ENCODE data around the gene IL22RA1.

The IL22RA1 gene, protein sequence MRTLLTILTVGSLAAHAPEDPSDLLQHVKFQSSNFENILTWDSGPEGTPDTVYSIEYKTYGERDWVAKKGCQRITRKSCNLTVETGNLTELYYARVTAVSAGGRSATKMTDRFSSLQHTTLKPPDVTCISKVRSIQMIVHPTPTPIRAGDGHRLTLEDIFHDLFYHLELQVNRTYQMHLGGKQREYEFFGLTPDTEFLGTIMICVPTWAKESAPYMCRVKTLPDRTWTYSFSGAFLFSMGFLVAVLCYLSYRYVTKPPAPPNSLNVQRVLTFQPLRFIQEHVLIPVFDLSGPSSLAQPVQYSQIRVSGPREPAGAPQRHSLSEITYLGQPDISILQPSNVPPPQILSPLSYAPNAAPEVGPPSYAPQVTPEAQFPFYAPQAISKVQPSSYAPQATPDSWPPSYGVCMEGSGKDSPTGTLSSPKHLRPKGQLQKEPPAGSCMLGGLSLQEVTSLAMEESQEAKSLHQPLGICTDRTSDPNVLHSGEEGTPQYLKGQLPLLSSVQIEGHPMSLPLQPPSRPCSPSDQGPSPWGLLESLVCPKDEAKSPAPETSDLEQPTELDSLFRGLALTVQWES

DNA sequence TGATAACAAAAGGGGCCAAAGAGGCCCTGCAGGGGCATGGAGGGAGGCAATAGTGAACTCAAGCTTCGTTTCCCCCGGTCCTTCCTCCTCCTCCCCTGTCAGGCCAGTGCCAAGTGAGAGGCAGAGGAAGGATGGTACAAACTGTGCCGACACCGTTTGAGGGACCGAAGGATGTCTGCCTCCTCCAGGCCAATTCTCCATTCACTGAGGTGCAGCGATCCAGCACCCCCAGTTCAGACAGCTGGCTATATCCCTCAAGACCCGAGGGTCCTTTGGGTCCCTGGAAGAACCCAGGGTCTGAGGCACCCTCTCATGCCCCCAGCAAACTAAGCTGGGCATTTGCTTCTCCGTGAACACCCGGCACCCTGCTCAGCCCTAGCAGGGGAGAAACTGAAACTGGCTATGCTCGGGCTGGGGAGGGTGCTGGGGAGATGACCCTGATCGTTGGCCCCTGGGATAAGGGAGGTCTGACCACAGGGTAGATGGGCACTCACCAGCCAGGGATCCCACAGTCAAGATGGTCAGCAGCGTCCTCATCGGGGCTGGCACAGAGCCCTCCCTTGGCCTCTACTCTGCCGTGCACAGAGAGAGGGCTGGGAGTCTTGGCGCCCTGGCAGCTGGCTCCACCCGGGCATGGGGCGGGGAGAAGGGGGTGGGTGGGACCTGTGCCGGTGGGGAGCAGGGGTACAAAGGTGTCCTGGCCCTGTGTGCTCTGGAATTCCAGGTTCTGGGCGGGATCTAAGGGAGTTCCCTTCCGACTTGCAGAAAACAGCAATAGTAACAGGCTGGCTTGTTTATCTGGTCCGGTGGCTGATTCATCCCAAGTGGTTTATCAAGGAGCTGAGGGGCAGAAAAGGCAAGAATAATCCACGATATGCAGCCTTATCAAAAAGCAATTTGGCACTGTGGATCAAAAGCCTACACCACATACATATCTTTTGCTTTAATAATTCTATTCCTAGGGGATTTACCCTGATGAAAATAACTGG, at the start of gene IL22RA1:
IL22RA1 (minus strand) TSS at position 595 of the 989 bp plus-strand sequence; CDS start at position 537, 58 bp downstream.
- DNase-seq = no peak

- peak; percentile 38 for DNase-seq
Measured at GRCh38 chr1:24191860-24192259, 48.9 kb upstream of the IL22RA1 start.

GRCh38 chr1:24190983-24191461, 48.1 kb upstream of the IL22RA1 start:
- no peak for DNase-seq

DNA sequence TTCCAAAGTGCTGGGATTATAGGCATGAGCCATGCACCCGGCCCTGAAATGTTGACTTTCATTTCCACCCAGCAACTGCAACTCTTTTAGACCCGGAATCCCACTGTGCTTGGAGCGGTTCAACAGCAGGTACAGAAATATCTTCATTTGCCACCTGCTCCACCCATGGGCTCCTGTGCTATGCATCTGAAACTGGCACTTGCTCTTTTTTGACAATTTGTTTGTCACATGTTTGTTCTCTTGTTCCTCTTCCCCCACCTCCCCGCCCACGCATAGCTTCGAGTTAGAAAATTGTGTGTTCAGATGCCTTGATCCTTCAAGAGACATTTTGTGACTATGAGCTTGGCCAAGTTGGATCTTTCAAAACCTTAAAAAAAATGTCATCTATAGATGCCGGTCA, 46.6 kb upstream of the IL22RA1 start:
- no peak for DNase-seq

- DNase-seq = peak; percentile 16
Measured at GRCh38 chr1:24186993-24187790, 44.3 kb upstream of the IL22RA1 start, which contains the start of gene IFNLR1. Gene IFNLR1, minus strand, starts transcription at chr1:24187289. Its CDS starts 41 bp downstream, at chr1:24187248.

- no peak for DNase-seq
Measured at GRCh38 chr1:24186711-24186992, 43.7 kb upstream of the IL22RA1 start.

GRCh38 chr1:24186031-24186710, 43.2 kb upstream of the IL22RA1 start:
- no peak for DNase-seq

GRCh38 chr1:24185076-24185475, 42.1 kb upstream of the IL22RA1 start:
- DNase-seq = no peak

GRCh38 chr1:24182061-24182460, 39.1 kb upstream of the IL22RA1 start:
- no peak for DNase-seq

- no peak for DNase-seq
Measured at GRCh38 chr1:24181619-24182018, 38.7 kb upstream of the IL22RA1 start.

DNA sequence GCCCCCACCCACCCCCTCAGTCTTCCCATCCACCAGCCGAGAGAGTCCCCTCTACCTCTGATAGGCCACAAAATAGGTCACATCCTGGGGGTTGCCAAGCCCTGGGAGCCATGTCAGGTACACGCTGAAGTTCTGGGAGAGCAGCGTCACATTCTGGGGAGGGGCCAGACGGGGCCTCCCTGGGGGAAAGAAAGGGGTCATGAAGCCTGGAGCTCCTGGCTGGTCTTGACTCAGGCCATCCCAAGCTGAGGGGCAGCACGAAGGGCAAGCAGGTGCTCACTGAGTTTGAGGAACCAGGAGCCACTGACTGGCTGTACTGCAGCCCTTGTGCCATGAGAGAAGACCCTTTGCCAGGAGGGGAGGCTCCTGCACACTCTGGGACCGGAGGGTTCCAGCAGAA, 37.7 kb upstream of the IL22RA1 start:
- DNase-seq = no peak

DNA sequence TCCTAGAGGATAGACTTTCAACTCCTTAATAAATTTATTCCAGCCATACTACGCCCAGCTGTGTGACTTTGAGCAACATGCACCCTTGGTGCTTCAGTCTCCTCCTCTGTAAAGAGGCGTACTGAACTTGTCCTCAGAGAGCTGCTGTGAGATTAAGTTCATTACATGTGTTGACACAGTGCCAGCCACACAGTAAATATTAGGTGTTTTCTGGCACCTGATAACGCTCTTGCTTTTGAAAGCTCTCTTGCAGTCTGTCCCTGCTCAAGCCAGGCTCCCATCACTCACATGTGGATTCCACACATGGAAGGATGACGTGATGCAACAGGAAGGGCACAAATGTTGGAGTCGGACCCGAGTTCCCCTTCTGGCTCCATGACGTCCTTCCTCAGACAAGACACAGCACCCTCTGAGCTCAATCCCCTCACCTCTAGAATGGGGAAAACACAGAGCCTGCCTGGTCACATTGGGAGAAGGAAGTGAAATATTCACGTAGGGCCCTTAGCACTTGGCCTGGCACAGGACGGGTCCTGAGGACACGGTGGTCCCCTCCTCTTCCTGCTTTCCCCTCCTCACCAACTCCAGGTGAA, 36.4 kb upstream of the IL22RA1 start:
- no peak for DNase-seq

DNA sequence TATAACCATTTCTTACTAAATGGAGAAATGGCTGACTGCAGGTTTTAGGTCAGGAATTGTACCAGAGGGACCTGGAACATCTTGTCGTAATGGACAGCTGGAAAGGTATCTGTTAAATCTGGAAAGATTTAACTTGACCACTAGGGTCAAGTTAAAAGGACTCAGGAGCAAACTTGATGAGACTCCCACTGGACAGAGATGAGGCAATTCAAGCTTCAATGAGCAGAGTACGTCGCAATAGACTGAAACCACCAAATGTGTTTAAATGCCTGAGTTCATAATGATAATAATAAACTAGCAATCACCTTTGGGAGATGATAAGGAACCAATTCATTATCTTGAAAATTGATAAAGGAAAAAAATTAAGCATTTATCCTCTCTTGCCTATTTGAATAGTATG, 35.5 kb upstream of the IL22RA1 start:
- no peak for DNase-seq

DNA sequence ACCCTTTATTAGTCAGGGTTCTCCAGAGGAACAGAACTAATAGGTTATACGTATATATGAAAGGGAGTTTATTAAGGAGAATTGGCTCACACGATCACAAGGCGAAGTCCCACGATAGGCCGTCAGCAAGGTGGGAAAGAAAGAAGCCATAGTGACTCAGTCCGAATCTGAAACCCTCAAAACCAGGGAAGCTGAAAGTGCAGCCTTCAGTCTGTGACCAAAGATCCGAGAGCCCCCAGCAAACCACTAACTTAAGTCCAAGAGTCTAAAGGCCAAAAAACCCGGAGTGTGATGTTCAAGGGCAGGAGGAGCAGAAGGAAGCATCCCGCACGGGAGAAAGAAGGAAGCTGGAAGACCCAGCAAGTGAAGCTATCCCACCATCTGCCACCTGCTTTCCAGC, 34.2 kb upstream of the IL22RA1 start:
- DNase-seq = no peak

DNA sequence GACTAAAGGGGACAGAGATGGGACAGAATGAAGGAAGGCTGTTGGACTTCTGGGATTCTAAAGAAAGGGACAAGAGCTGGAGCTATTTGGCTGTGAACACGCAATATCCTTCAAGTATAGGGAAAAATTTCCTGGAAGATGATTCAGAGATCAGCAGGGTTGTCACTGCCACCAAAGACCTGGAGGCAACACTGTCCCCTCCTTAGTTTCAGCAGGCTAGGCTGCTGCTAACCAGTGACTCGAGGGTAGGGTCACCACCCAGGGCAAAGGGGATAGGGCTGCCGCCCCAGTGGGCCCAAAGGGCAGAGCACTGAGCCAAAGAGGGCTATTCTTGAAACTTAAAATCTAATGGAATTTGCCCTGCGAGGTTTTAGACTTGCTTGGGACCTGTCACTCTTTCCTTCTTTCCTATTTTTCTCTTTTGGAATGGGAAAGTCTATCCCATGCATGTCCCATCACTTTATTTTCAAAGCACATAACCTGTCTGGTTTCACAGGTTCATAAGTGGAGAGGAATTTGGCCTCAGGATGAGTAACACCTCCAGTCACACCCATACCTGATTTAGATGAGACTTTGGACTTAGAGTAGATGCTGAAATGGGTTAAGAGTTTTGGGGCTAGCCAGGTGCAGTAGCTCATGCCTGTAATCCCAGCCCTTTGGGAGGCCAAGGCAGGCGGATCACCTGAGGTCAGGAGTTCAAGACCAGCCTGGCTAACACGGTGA, 32.3 kb upstream of the IL22RA1 start:
- no peak for DNase-seq

DNA sequence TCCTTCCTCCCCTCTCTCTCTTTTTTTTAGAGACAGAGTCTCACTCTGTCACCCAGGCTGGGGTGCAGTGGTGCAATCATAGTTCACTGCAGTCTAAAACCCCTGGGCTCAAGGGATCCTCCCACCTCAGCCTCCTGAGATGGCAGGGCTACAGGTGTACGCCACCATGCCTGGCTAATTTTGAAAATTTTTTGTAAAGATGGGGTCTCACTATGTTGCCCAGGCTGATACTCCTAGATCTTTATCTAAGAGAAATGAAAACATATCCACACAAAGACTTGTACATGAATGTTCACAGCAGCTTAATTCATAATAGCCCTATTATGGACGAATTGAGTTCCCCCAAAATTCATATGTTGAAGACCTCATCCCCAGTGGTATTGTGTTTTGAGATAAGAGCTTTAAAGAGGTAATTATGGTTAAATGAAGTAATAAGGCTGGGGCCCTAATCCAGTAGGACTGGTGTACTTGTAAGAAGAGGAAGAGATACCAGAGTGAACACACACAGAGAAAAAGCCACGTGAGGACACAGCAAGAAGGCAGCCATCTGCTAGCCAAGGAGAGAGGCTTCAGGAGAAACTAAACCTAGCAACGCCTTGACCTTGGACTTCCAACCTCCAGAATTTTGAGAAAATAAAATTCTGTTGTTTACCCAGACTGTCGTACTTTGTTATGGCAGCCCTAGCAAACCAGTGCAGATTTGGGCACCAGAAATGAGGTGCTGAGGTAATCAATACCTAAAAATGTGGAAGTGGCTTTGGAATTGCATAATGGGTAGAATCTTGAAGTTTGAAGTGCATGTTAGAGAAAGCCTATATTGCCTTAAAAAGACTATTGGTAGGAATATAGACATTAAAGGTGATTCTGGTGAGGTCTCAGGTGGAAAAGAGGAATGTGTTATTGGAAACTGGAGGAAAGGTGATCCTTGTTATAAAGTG, 31.0 kb upstream of the IL22RA1 start:
- no peak for DNase-seq

DNA sequence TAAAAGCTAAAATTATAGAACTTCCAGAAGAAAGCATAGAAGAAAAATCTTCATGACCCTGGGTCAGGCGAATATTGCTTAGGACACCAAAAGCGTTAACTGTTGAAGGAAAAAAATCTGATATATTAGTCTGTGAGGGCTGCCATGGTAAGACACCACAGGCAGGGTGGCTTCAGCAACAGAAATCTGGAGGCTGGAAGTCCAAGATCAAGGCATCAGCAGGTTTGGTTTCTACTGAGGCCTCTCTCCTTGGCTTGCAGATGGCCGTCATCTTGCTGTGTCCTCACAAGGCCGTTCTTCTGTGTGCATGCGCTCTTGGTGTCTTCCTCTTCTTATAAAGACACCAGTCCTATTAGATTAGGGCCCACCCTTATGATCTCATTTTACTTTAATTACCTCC, 29.7 kb upstream of the IL22RA1 start:
- no peak for DNase-seq

GRCh38 chr1:24169286-24169685, 26.3 kb upstream of the IL22RA1 start:
- DNase-seq = no peak

- no peak for DNase-seq
Measured at GRCh38 chr1:24168245-24168644, 25.3 kb upstream of the IL22RA1 start.

DNA sequence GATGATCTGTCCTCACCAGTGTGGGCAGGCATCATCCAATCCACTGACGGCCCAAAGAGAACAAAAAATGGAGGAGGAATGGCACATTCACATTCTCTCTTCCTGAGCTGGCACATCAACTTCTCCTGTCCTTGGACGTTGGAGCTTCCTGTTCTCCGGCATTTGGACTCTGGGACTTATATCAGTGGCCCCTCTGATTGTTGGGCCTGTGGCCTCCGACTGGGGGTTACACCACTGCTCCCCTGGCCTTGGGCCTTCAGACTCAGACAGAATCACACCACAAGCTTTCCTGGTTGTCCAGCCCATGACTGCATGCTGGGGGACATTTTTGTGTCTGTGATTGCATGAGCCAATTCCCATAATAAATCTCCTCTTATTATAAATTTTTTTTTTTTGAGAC, 24.1 kb upstream of the IL22RA1 start:
- no peak for DNase-seq

Measured in fibroblast of skin of right biceps (primary cell).